Sigmoid colon (tissue), 4 donors: ENCODE data around the gene TMEM9B.

Source experiments
- CTCF ChIP-seq, 4 experiments: fragments of 450-650 bp in 3 of 4; fragments of 200-600 bp in 1 of 4; IDR thresholded peaks; one replicate each; pipeline ENCODE4 v1.5.1; 2016 to 2019; ENCODE audit warnings: antibody characterized with exemption in 4 of 4, mild to moderate bottlenecking in 3 of 4, moderate library complexity in 2 of 4
- EP300 ChIP-seq, 4 donors: sonication (generic); formaldehyde crosslinking; IDR thresholded peaks; one replicate each; pipeline ENCODE4 v1.6.1; 2017; ENCODE audit warnings: antibody characterized with exemption in 4 of 4
- POLR2A ChIP-seq, 2 donors: fragments of 450-650 bp; IDR thresholded peaks; one replicate each; pipeline ENCODE4 v1.6.1; 2016; ENCODE audit warnings: antibody characterized with exemption in 2 of 2, mild to moderate bottlenecking in 2 of 2, moderate library complexity in 2 of 2
- POLR2AphosphoS5 ChIP-seq, 4 donors: sonication (generic); formaldehyde crosslinking; IDR thresholded peaks; one replicate each; pipeline ENCODE4 v1.6.1; 2017; ENCODE audit warnings: antibody characterized with exemption in 4 of 4

DNA sequence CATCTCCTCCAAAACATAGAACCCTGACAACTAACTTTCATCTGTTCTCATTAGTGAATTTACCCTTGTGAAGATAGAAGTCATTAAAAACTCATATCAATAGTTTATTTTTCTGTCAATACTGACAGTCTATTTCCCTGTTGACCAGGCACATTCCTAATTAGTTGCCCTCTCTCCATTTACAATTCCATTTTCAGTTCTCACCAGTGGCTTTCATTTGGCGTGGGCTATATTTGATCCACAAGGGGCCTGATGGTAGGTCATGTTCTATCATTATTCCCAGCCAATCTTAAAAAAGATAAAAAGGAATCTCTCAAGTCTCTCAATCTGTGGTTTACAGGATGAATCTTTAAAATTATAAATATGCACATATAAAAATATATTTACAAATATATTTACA lies 57.1 kb downstream of the TMEM9B start:
- no peak for TF ChIP-seq CTCF (IDR thresholded peaks at IDR 0.05)
- no peak for TF ChIP-seq POLR2AphosphoS5 (IDR thresholded peaks at IDR 0.05)
- TF ChIP-seq POLR2A (IDR thresholded peaks at IDR 0.05): no peak
- TF ChIP-seq EP300 (IDR thresholded peaks at IDR 0.05): no peak
